Measurements from ENCODE around the gene MKI67.

MKI67 gene

GRCh38 chr10:128062881-128063563, 63.2 kb downstream of the MKI67 start:
- peak; percentile 98 for DNase-seq

- DNase-seq: no peak
These were observed 63.8 kb downstream of the MKI67 start for GRCh38 chr10:128062331-128062880.

- DNase-seq: no peak
These were observed 64.6 kb downstream of the MKI67 start for GRCh38 chr10:128061306-128062300.

- DNase-seq: no peak
These were observed 65.6 kb downstream of the MKI67 start for GRCh38 chr10:128060341-128061250.

- no peak for DNase-seq
These were observed 66.3 kb downstream of the MKI67 start for GRCh38 chr10:128059982-128060293.

- no peak for DNase-seq
These were observed 66.8 kb downstream of the MKI67 start for GRCh38 chr10:128059266-128059981.

- DNase-seq: no peak
These were observed 67.5 kb downstream of the MKI67 start for GRCh38 chr10:128058750-128059134.

GRCh38 chr10:128058106-128058749, 68.0 kb downstream of the MKI67 start:
- no peak for DNase-seq

- no peak for DNase-seq
These were observed 69.7 kb downstream of the MKI67 start for GRCh38 chr10:128056303-128057050.

- DNase-seq: no peak
These were observed 71.0 kb downstream of the MKI67 start for GRCh38 chr10:128055061-128055868.

- no peak for DNase-seq
These were observed 71.9 kb downstream of the MKI67 start for GRCh38 chr10:128054163-128054970.

GRCh38 chr10:128053356-128053755, 72.9 kb downstream of the MKI67 start:
- DNase-seq: no peak

GRCh38 chr10:128052696-128053095, 73.5 kb downstream of the MKI67 start:
- no peak for DNase-seq

GRCh38 chr10:128051548-128051947, 74.7 kb downstream of the MKI67 start:
- no peak for DNase-seq

- DNase-seq: peak; percentile 46
These were observed 75.3 kb downstream of the MKI67 start for GRCh38 chr10:128050936-128051335.

- no peak for DNase-seq
These were observed 76.1 kb downstream of the MKI67 start for GRCh38 chr10:128050121-128050516.

- DNase-seq: no peak
These were observed 76.8 kb downstream of the MKI67 start for GRCh38 chr10:128049226-128050120.

GRCh38 chr10:128048819-128049210, 77.4 kb downstream of the MKI67 start:
- DNase-seq: no peak

All from GF-D8 (cell line).